IMR-90 (cell line): ENCODE data around the gene TAF4. TPM values are rescaled to one million over a fixed set of nuclear protein-coding genes. Genes with fewer than 3 reads are reported as not detected.

Experiments
- ATAC-seq: fragments of 200-7000 bp; cut with Tn5 transposase; 2 replicates; pipeline ENCODE4 v1.9.1; 2020; ENCODE audit warnings: low read depth, mild to moderate bottlenecking, moderate library complexity
- BruUV-seq: library from RNA; stranded (reverse); fragments of 400-500 nt; replicated peaks from 2 replicates; lab custom pipeline; 2021; lab: Mats Ljungman, UMichigan
- CTCF ChIA-PET: fragments of 300-600 bp; formaldehyde crosslinking; extraction: SDS; loops from one replicate; lab custom pipeline; 2021; ENCODE audit warnings: antibody characterized with exemption; lab: Yijun Ruan, JAX
- POLR2A ChIA-PET: fragments of 300-600 bp; sonication (Branson Sonifier 250); formaldehyde crosslinking; loops from one replicate; lab custom pipeline; 2022; ENCODE audit warnings: antibody characterized with exemption; ENCODE audit not compliant: unreplicated experiment; lab: Charles Lee
- DNase-seq: peaks from one replicate; pipeline ENCODE4 v3.0.0; 2013
- H2AFZ ChIP-seq: replicated peaks from 2 replicates; pipeline ENCODE3; 2013; ENCODE audit warnings: low read length, mild to moderate bottlenecking; ENCODE audit not compliant: poor library complexity
- H2AK5ac ChIP-seq: 2 replicates; pipeline ENCODE4 v1.6.1; 2013; ENCODE audit warnings: low read depth, low read length, inconsistent platforms
- H2AK9ac ChIP-seq: replicated peaks from 2 replicates; pipeline ENCODE3; 2013; ENCODE audit warnings: mild to moderate bottlenecking, low read depth, low read length, moderate library complexity; ENCODE audit not compliant: poor library complexity
- H2BK120ac ChIP-seq: 2 replicates; pipeline ENCODE4 v1.6.1; 2013; ENCODE audit warnings: low read depth, low read length, inconsistent platforms
- H2BK15ac ChIP-seq: 3 replicates; pipeline ENCODE4 v1.6.1; 2013; ENCODE audit warnings: low read depth, low read length, inconsistent platforms
- H2BK20ac ChIP-seq: 2 replicates; pipeline ENCODE4 v1.6.1; 2013; ENCODE audit warnings: low read depth, mild to moderate bottlenecking, inconsistent platforms, low read length, moderate library complexity
- H2BK5ac ChIP-seq: 2 replicates; pipeline ENCODE4 v1.6.1; 2013; ENCODE audit warnings: mild to moderate bottlenecking, low read depth, low read length, inconsistent platforms; ENCODE audit not compliant: poor library complexity, severe bottlenecking
- H3K14ac ChIP-seq: replicated peaks from 2 replicates; pipeline ENCODE4 v1.6.1; 2013; ENCODE audit warnings: low read depth, low read length, inconsistent platforms
- H3K18ac ChIP-seq: 2 replicates; pipeline ENCODE4 v1.6.1; 2013; ENCODE audit warnings: low read depth, low read length, control low read depth
- H3K23ac ChIP-seq: 2 replicates; pipeline ENCODE4 v1.6.1; 2013; ENCODE audit warnings: low read depth, low read length, inconsistent platforms
- H3K27ac ChIP-seq: 2 replicates; pipeline ENCODE4 v1.5.1; 2013; ENCODE audit warnings: mild to moderate bottlenecking, control low read depth, low read length; ENCODE audit not compliant: insufficient read depth
- H3K27me3 ChIP-seq: 2 replicates; pipeline ENCODE4 v1.6.1; 2013; ENCODE audit warnings: low read length; ENCODE audit not compliant: control insufficient read depth, insufficient read depth
- H3K36me3 ChIP-seq: 2 replicates; pipeline ENCODE4 v1.6.1; 2013; ENCODE audit warnings: low read length, mixed read lengths; ENCODE audit not compliant: control insufficient read depth, insufficient read depth
- H3K4ac ChIP-seq: 2 replicates; pipeline ENCODE4 v1.6.1; 2013; ENCODE audit warnings: low read depth, low read length, inconsistent platforms
- H3K4me1 ChIP-seq: 2 replicates; pipeline ENCODE4 v1.6.1; 2013; ENCODE audit warnings: low read length, mixed read lengths; ENCODE audit not compliant: control insufficient read depth, insufficient read depth
- H3K4me2 ChIP-seq: 2 replicates; pipeline ENCODE4 v1.6.1; 2013; ENCODE audit warnings: low read depth, mild to moderate bottlenecking, control low read depth, low read length, moderate library complexity
- H3K4me3 ChIP-seq: 2 replicates; pipeline ENCODE4 v1.5.1; 2013; ENCODE audit warnings: low read depth, mild to moderate bottlenecking, control low read depth, low read length, moderate library complexity; ENCODE audit not compliant: insufficient read depth
- H3K56ac ChIP-seq: 2 replicates; pipeline ENCODE4 v1.6.1; 2013; ENCODE audit warnings: low read length, inconsistent platforms; ENCODE audit not compliant: insufficient read depth; ENCODE audit errors: extremely low read depth
- H3K79me1 ChIP-seq, 2 experiments: 2 replicates each; pipeline ENCODE4 v1.6.1; 2013; ENCODE audit warnings: low read length in 2 of 2, inconsistent platforms in 1 of 2, low read depth in 1 of 2
- H3K9ac ChIP-seq: 2 replicates; pipeline ENCODE4 v1.6.1; 2013; ENCODE audit warnings: low read depth, low read length, control low read depth
- H3K9me1 ChIP-seq: 2 replicates; pipeline ENCODE4 v1.6.1; 2013; ENCODE audit warnings: low read length, inconsistent platforms; ENCODE audit not compliant: insufficient read depth
- H3K9me3 ChIP-seq: 2 replicates; pipeline ENCODE4 v1.6.1; 2013; ENCODE audit warnings: low read length; ENCODE audit not compliant: control insufficient read depth, insufficient read depth
- H4K20me1 ChIP-seq: 2 replicates; pipeline ENCODE4 v1.6.1; 2013; ENCODE audit warnings: low read length, inconsistent platforms; ENCODE audit not compliant: insufficient read depth
- H4K5ac ChIP-seq: 2 replicates; pipeline ENCODE4 v1.6.1; 2013; ENCODE audit warnings: mild to moderate bottlenecking, low read depth, low read length, control low read depth
- H4K8ac ChIP-seq, 2 experiments: 2 replicates each; pipeline ENCODE4 v1.6.1; 2013; ENCODE audit warnings: low read depth in 2 of 2, low read length in 2 of 2, control low read depth in 1 of 2, inconsistent platforms in 1 of 2
- H4K91ac ChIP-seq: 2 replicates; pipeline ENCODE4 v1.6.1; 2013; ENCODE audit warnings: low read depth, low read length, inconsistent platforms; ENCODE audit not compliant: insufficient read depth
- NFE2L2 ChIP-seq: fragments of 150-350 bp; IDR thresholded peaks from 2 replicates; pipeline ENCODE4 v1.6.1; 2016; ENCODE audit warnings: low read depth, mild to moderate bottlenecking, low read length
- WGBS, 2 experiments: methylation state at CpG; one replicate each; pipeline versions ENCODE4 v1.1.5 to v1.1.7; 2013; ENCODE audit warnings: missing lambda C conversion rate in 2 of 2; ENCODE audit not compliant: insufficient read length in 1 of 2; ENCODE audit errors: extremely low coverage in 2 of 2; 5-methylcytosine and 5-hydroxymethylcytosine counted together
- dilution Hi-C: fragments of 300-500 bp; cut with HindIII; formaldehyde crosslinking; loops from one replicate; pipeline ENCODE4 v1.14.3; 2018; ENCODE audit warnings: low sequenced_read_pairs; ENCODE audit not compliant: unreplicated experiment
- in situ Hi-C: fragments of 300-500 bp; cut with MboI; formaldehyde crosslinking; loops from 3 replicates; pipeline ENCODE4 v1.14.3; 2019; ENCODE audit warnings: low sequenced_read_pairs, inconsistent platforms, mixed read lengths
- intact Hi-C: fragments of 100-400 bp; cut with micrococcal nuclease; formaldehyde crosslinking; loops from 2 replicates; pipeline ENCODE4 v1.10.0; 2022
- polyA plus RNA-seq, 3 experiments: library from polyadenylated mRNA; depleted of rRNA; stranded (reverse); fragments of >200 nt; gene quantifications; 2 replicates each; pipeline ENCODE4 v1.2.3, GENCODE V29; 2012; ENCODE audit warnings: low replicate concordance in 1 of 3
- total RNA-seq: library from RNA; depleted of rRNA; stranded (reverse); fragments of >200 nt; gene quantifications from 2 replicates; pipeline ENCODE4 v1.2.3, GENCODE V29; 2012

Gene TAF4
- total and polyA plus RNA-seq, 2 of the 4 experiments (the other 2 are of a cell fraction), result 1.4 to 5.1 TPM

DNA sequence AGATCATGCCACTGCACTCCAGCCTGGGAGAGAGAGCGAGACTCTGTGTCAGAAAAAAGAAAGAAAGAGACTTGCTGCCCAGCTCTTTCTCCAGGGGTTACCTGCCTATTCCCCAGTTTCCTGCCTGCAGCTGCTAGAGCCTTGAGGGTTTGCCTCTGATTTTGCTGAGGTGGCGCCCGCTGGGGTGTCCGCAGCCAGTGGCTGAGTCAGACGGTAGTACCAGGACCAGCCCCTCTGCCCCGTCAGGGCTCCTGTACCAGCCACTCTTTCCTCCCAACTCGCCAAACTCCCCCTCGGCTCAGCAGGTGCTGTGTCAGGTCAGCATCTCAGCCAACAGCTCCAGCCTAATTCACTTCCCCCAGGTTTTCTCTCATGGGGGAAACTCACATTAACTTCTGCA, 49.2 kb upstream of the TAF4 start:
- Histone ChIP-seq H3K9ac (no peak overlapping the region), H3K27me3 (peaks cover 33% of the 10 kb centered on the region), H3K4me3 (no peak overlapping the region), H4K5ac (no peak overlapping the region), H3K23ac (no peak overlapping the region), H3K4me1 (no peaks in the 10 kb centered on the region), H2BK20ac (no peak overlapping the region), H3K9me3 (peaks cover 21% of the 10 kb centered on the region), H2AK5ac (no peak overlapping the region), H2BK5ac (no peak overlapping the region), H4K8ac (no peak overlapping the region), H3K9me1 (no peaks in the 10 kb centered on the region), H2BK120ac (no peak overlapping the region), H2BK15ac (no peak overlapping the region), H3K36me3 (no peaks in the 10 kb centered on the region), H2AFZ (no peak overlapping the region), H3K27ac (no peak overlapping the region), H3K56ac (no peak overlapping the region), H3K14ac (no peak overlapping the region), H4K20me1 (no peaks in the 10 kb centered on the region), H3K18ac (no peak overlapping the region), H3K4me2 (no peak overlapping the region), H3K79me1 (no peaks in the 10 kb centered on the region), H2AK9ac (no peak overlapping the region), H4K91ac (no peak overlapping the region), H3K4ac (no peak overlapping the region)
- POLR2A ChIA-PET, result no interaction called here
- no peak for TF ChIP-seq NFE2L2
- no TSS peak for BruUV-seq
- ATAC-seq, result no peak
- WGBS, 2 experiments, result 35% methylated on average over 6 of the region's 8 CpGs; no CpG with 5 or more reads in 1 of the 2 experiments
- dilution Hi-C loops (no loop called here), in situ Hi-C loops (no loop called here), intact Hi-C loops (no loop called here)
- CTCF ChIA-PET, result no interaction called here
- DNase-seq, result no peak
